CD14-positive monocyte (primary cell): ENCODE measurements around the gene IGFBP4. TPM values are rescaled to one million over a fixed set of nuclear protein-coding genes. Genes with fewer than 3 reads are reported as not detected.
"Not testable (repeated sequence)": the region's sequence is repeated elsewhere in the genome, so short reads cannot be mapped to it uniquely, and the experiment has no call there.

ENCODE experiments used
- DNase-seq, 3 donors: peaks; one replicate each; pipeline ENCODE4 v3.0.0-alpha.2; 2011 to 2022
- H2AFZ ChIP-seq: 2 replicates; pipeline ENCODE4 v1.6.0; 2012; ENCODE audit warnings: mild to moderate bottlenecking, low read depth, low read length, inconsistent platforms; ENCODE audit not compliant: insufficient read depth, poor library complexity, severe bottlenecking
- H3K27ac ChIP-seq, 2 donors: 1 replicate in 1 of 2; 2 replicates in 1 of 2; pipeline ENCODE4 v1.5.1; 2012 to 2013; ENCODE audit warnings: low read length in 2 of 2, control low read depth in 1 of 2, inconsistent platforms in 1 of 2, low read depth in 1 of 2, mild to moderate bottlenecking in 1 of 2
- H3K27me3 ChIP-seq, 2 donors: one replicate each; pipeline versions ENCODE4 v1.6.0 to v1.6.1; 2011 to 2013; ENCODE audit warnings: low read length in 2 of 2; ENCODE audit not compliant: control insufficient read depth in 2 of 2, insufficient read depth in 2 of 2
- H3K36me3 ChIP-seq, 2 donors: replicated peaks in 1 of 2; 1 replicate in 1 of 2; 2 replicates in 1 of 2; pipeline versions ENCODE4 v1.5.1 to v1.6.1; 2012 to 2013; ENCODE audit warnings: low read length in 2 of 2, control low read depth in 1 of 2, inconsistent platforms in 1 of 2, mild to moderate bottlenecking in 1 of 2; ENCODE audit not compliant: insufficient read depth in 2 of 2, control insufficient read depth in 1 of 2
- H3K4me1 ChIP-seq, 2 donors: 1 replicate in 1 of 2; 2 replicates in 1 of 2; pipeline versions ENCODE4 v1.5.1 to v1.6.1; 2012 to 2013; ENCODE audit warnings: low read length in 2 of 2, control low read depth in 1 of 2, inconsistent platforms in 1 of 2, mild to moderate bottlenecking in 1 of 2, moderate library complexity in 1 of 2; ENCODE audit not compliant: insufficient read depth in 2 of 2, control insufficient read depth in 1 of 2
- H3K4me2 ChIP-seq: replicated peaks from 2 replicates; pipeline ENCODE3; 2012; ENCODE audit warnings: low read length, moderate library complexity, mild to moderate bottlenecking; ENCODE audit not compliant: poor library complexity, severe bottlenecking; ENCODE audit errors: extremely low read depth
- H3K4me3 ChIP-seq, 3 experiments: fragments of 200-600 bp in 1 of 3; sonication (generic) in 1 of 3; replicated peaks in 1 of 3; 1 replicate in 2 of 3; 2 replicates in 1 of 3; pipeline ENCODE4 v1.5.1; 2011 to 2013; ENCODE audit warnings: low read length in 3 of 3, mild to moderate bottlenecking in 3 of 3, control low read depth in 2 of 3, low read depth in 2 of 3, inconsistent platforms in 1 of 3, moderate library complexity in 1 of 3
- H3K79me2 ChIP-seq: 2 replicates; pipeline ENCODE4 v1.6.0; 2012; ENCODE audit warnings: mild to moderate bottlenecking, control low read depth, inconsistent platforms, low read length, moderate library complexity; ENCODE audit not compliant: insufficient read depth
- H3K9ac ChIP-seq: 2 replicates; pipeline ENCODE4 v1.6.0; 2017; ENCODE audit warnings: low read length, mild to moderate bottlenecking; ENCODE audit not compliant: insufficient read depth, poor library complexity, severe bottlenecking
- H3K9me3 ChIP-seq, 2 donors: replicated peaks in 1 of 2; 1 replicate in 1 of 2; 2 replicates in 1 of 2; pipeline versions ENCODE4 v1.5.1 to v1.6.1; 2012 to 2013; ENCODE audit warnings: low read length in 2 of 2, control low read depth in 1 of 2; ENCODE audit not compliant: control insufficient read depth in 1 of 2, insufficient read depth in 1 of 2
- H4K20me1 ChIP-seq: 2 replicates; pipeline ENCODE4 v1.6.0; 2012; ENCODE audit warnings: mild to moderate bottlenecking, low read length, control low read depth, moderate library complexity; ENCODE audit not compliant: insufficient read depth
- H3K27ac Mint-ChIP-seq, 7 donors: one replicate each; pipeline ENCODE4 v1.8.0; 2020; ENCODE audit warnings: mild to moderate bottlenecking in 7 of 7, mixed read lengths in 7 of 7, moderate library complexity in 6 of 7, inconsistent platforms in 2 of 7
- H3K27me3 Mint-ChIP-seq, 3 donors: one replicate each; pipeline ENCODE4 v1.8.0; 2021 to 2022; ENCODE audit warnings: low read depth in 3 of 3, mild to moderate bottlenecking in 3 of 3, mixed read lengths in 3 of 3, moderate library complexity in 3 of 3, inconsistent platforms in 1 of 3
- H3K36me3 Mint-ChIP-seq, 2 donors: one replicate each; pipeline ENCODE4 v1.8.0; 2020; ENCODE audit warnings: mixed read lengths in 2 of 2, inconsistent platforms in 1 of 2, mild to moderate bottlenecking in 1 of 2
- H3K4me1 Mint-ChIP-seq: one replicate; pipeline ENCODE4 v1.8.0; 2020; ENCODE audit warnings: mild to moderate bottlenecking, mixed read lengths
- H3K4me3 Mint-ChIP-seq, 2 donors: one replicate each; pipeline ENCODE4 v1.8.0; 2020; ENCODE audit warnings: mild to moderate bottlenecking in 2 of 2, mixed read lengths in 2 of 2, moderate library complexity in 1 of 2
- H3K9me3 Mint-ChIP-seq, 7 donors: one replicate each; pipeline ENCODE4 v1.8.0; 2020 to 2022; ENCODE audit warnings: mixed read lengths in 7 of 7, mild to moderate bottlenecking in 6 of 7, moderate library complexity in 6 of 7, inconsistent platforms in 2 of 7
- WGBS: methylation state at CpG from one replicate; pipeline ENCODE4 v1.1.5; 2013; ENCODE audit warnings: missing lambda C conversion rate; ENCODE audit not compliant: insufficient coverage; 5-methylcytosine and 5-hydroxymethylcytosine counted together
- intact Hi-C, 2 donors: fragments of 100-400 bp; cut with micrococcal nuclease; formaldehyde crosslinking; loops; one replicate each; pipeline versions ENCODE4 v1.15.0 to v1.15.1; 2023
- polyA plus RNA-seq, 3 donors: library from polyadenylated mRNA; depleted of rRNA in 1 of 3; unstranded in 2 of 3; stranded (reverse) in 1 of 3; fragments of 300-500 nt in 2 of 3; fragments of >200 nt in 1 of 3; fragmentation: Illumina TruSeq in 2 of 3; gene quantifications; 1 replicate in 2 of 3; 2 replicates in 1 of 3; pipeline ENCODE4 v1.2.3, GENCODE V29; 2012 to 2021
- TF ChIP-seq, protein P1 (sequence below): fragments of 200-600 bp; IDR thresholded peaks from one replicate; pipeline ENCODE4 v1.8.0; 2022; ENCODE audit warnings: antibody characterized with exemption, mild to moderate bottlenecking

IGFBP4 gene
- polyA plus RNA-seq, 3 donors = 0.04 to 0.15 TPM; not detected in 1

DNA sequence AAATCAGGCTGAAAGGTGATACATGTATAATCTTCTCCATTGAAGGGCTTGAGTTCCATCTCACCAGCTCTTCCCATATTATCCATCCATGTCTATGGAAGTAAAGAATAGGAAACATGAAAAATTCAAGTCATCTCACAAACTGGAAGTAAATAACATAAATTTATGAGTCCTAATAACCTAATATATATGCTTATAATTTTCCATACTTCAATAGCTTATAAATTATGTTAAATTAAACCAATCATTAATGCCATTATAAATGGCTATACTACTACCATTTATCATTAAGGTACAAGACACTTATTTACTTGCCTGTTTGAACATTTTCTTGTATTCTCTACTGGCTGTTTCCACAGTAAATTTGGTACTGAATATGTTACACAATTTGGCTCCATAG is 30.4 kb upstream of the IGFBP4 start:
- Mint-ChIP-seq H3K9me3 (no peaks in the 10 kb centered on the region), H3K27me3 (no peaks in the 10 kb centered on the region), H3K4me3 (no peak overlapping the region), H3K36me3 (peaks cover 11 to 34% of the 10 kb centered on the region in 2 donors), H3K27ac (no peak overlapping the region), H3K4me1 (peaks cover 17% of the 10 kb centered on the region)
- no peak overlapping the region for H2AFZ ChIP-seq
- no peak overlapping the region for H3K4me3 ChIP-seq
- H3K79me2 ChIP-seq = peaks cover 74% of the 10 kb centered on the region
- intact Hi-C loops = loop anchor here (5.0 to 10.0 kb wide), 2 partner anchors 111 to 208 kb away; no protein-coding TSS in a partner anchor
- H3K4me1 ChIP-seq = peaks cover 17 to 26% of the 10 kb centered on the region in 2 donors
- no peak for DNase-seq
- H3K27me3 ChIP-seq = no peaks in the 10 kb centered on the region
- TF ChIP-seq, protein P1, sequence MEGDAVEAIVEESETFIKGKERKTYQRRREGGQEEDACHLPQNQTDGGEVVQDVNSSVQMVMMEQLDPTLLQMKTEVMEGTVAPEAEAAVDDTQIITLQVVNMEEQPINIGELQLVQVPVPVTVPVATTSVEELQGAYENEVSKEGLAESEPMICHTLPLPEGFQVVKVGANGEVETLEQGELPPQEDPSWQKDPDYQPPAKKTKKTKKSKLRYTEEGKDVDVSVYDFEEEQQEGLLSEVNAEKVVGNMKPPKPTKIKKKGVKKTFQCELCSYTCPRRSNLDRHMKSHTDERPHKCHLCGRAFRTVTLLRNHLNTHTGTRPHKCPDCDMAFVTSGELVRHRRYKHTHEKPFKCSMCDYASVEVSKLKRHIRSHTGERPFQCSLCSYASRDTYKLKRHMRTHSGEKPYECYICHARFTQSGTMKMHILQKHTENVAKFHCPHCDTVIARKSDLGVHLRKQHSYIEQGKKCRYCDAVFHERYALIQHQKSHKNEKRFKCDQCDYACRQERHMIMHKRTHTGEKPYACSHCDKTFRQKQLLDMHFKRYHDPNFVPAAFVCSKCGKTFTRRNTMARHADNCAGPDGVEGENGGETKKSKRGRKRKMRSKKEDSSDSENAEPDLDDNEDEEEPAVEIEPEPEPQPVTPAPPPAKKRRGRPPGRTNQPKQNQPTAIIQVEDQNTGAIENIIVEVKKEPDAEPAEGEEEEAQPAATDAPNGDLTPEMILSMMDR = no peak
- no peaks in the 10 kb centered on the region for H4K20me1 ChIP-seq
- H3K4me2 ChIP-seq = no peak overlapping the region
- peaks cover 9 to 47% of the 10 kb centered on the region in 2 donors for H3K36me3 ChIP-seq
- no peaks in the 10 kb centered on the region for H3K9me3 ChIP-seq
- no peak overlapping the region for H3K9ac ChIP-seq
- H3K27ac ChIP-seq = no peak overlapping the region

DNA sequence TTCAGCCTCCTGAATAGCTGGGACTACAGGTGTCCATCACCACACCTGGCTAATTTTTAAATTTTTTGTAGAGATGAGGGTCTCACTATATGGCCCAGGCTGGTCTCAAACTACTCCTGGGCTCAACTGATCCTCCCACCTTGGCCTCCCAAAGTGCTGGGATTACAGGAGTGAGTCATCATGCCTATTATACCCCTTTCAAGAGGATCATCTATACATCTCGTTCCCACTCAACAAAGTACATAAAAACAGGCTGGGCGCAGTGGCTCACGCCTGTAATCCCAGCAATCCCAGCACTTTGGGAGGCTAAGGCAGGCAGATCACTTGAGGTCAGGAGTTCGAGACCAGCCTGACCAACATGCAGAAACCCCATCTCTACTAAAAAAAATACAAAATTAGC is 28.9 kb upstream of the IGFBP4 start:
- 100% methylated on average over 2 of the region's 4 CpGs for WGBS
- intact Hi-C loops = loop anchor here (5.0 to 10.0 kb wide), 2 partner anchors 112 to 210 kb away; no protein-coding TSS in a partner anchor
- peaks cover 8 to 39% of the 10 kb centered on the region in 2 donors for H3K36me3 ChIP-seq
- H4K20me1 ChIP-seq, H3K9me3 ChIP-seq, H3K9ac ChIP-seq, H2AFZ ChIP-seq, H3K4me3 Mint-ChIP-seq, H3K27ac ChIP-seq, H3K4me3 ChIP-seq, H3K27me3 Mint-ChIP-seq, H3K4me2 ChIP-seq, H3K27me3 ChIP-seq, H3K9me3 Mint-ChIP-seq, DNase-seq: not testable (repeated sequence)
- peaks cover 71% of the 10 kb centered on the region for H3K79me2 ChIP-seq
- H3K27ac Mint-ChIP-seq = peak overlapping the region in 3 of 7 donors; percentile 30 to 68 (median 65)
- peaks cover 26% of the 10 kb centered on the region for H3K4me1 Mint-ChIP-seq
- H3K4me1 ChIP-seq = peaks cover 30 to 38% of the 10 kb centered on the region in 2 donors
- H3K36me3 Mint-ChIP-seq = peaks cover 11 to 33% of the 10 kb centered on the region in 2 donors
